HEK293 (cell line): Measurements from ENCODE around the gene IGF1R.

Experiments
- CTCF ChIP-seq: fragments of 450-650 bp; formaldehyde crosslinking; IDR thresholded peaks from 2 replicates; pipeline ENCODE4 v1.5.1; 2016; ENCODE audit warnings: missing biosample characterization, missing genetic modification characterization
- INSM2 ChIP-seq: fragments of 450-650 bp; formaldehyde crosslinking; IDR thresholded peaks from 2 replicates; pipeline ENCODE4 v1.5.1; 2016; ENCODE audit warnings: missing biosample characterization, missing genetic modification characterization
- MEIS1 ChIP-seq: sonication (generic); formaldehyde crosslinking; IDR thresholded peaks from 2 replicates; pipeline ENCODE4 v1.8.1; 2022; ENCODE audit warnings: missing genetic modification reagents, mild to moderate bottlenecking, borderline replicate concordance
- REST ChIP-seq: fragments of 450-650 bp; formaldehyde crosslinking; IDR thresholded peaks from 2 replicates; pipeline ENCODE4 v1.5.1; 2016; ENCODE audit warnings: missing biosample characterization, missing genetic modification characterization
- ZBTB11 ChIP-seq: fragments of 450-650 bp; formaldehyde crosslinking; conservative IDR thresholded peaks from 2 replicates; pipeline ENCODE4 v1.5.1; 2016; ENCODE audit warnings: low read depth, missing biosample characterization, missing genetic modification characterization
- ZNF114 ChIP-seq: fragments of 450-650 bp; formaldehyde crosslinking; IDR thresholded peaks from 2 replicates; pipeline ENCODE4 v1.5.0; 2017; ENCODE audit warnings: missing biosample characterization, missing genetic modification characterization
- ZNF24 ChIP-seq: fragments of 450-650 bp; formaldehyde crosslinking; IDR thresholded peaks from 2 replicates; pipeline ENCODE4 v1.5.1; 2016; ENCODE audit warnings: missing biosample characterization, missing genetic modification characterization
- ZNF670 ChIP-seq: fragments of 450-650 bp; formaldehyde crosslinking; IDR thresholded peaks from 2 replicates; pipeline ENCODE4 v1.5.1; 2016; ENCODE audit warnings: missing biosample characterization, missing genetic modification characterization, low read depth
- ZNF792 ChIP-seq: fragments of 450-650 bp; formaldehyde crosslinking; IDR thresholded peaks from 2 replicates; pipeline ENCODE4 v1.5.1; 2016; ENCODE audit warnings: missing biosample characterization, missing genetic modification characterization

- TF ChIP-seq CTCF (tag by site-specific recombination) = no peak
- no peak for TF ChIP-seq ZNF670 (tag by site-specific recombination)
- no peak for TF ChIP-seq ZNF24 (tag by site-specific recombination)
- TF ChIP-seq ZBTB11 = no peak
- TF ChIP-seq INSM2 (tag by site-specific recombination) = no peak
- TF ChIP-seq REST (tag by site-specific recombination) = no peak
- no peak for TF ChIP-seq ZNF792 (tag by site-specific recombination)
- no peak for TF ChIP-seq ZNF114 (tag by site-specific recombination)
- TF ChIP-seq MEIS1 (CRISPR knock-in tag) = no peak
Observed at GRCh38 chr15:98734466-98735199, 86.3 kb downstream of the IGF1R start.
